Fibroblast of skin of right quadriceps (primary cell): ENCODE measurements around the gene STX7.

Experiments
- DNase-seq: peaks from one replicate; pipeline ENCODE4 v3.0.0-alpha.2; 2013

STX7 gene

DNA sequence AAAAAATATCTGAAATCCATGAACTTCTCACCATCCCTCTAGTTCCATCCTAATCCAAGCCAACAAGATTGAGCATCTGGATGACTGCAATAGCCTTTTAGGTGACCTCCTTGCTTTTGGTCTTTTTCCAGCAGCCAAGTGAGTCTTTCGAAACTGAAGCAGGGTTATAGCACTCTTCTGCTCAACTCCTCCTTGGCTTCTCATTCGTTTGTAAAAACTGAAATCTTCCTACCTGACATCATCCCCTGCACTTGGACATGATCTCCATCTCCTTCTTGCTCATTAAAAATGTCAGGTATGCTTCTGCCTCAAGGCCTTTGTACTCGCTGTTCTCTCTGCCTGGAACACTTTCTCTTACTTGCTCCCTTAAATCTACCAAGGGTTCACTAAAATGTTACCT is 46.0 kb downstream of the STX7 start:
- DNase-seq, result peak; percentile 52

DNA sequence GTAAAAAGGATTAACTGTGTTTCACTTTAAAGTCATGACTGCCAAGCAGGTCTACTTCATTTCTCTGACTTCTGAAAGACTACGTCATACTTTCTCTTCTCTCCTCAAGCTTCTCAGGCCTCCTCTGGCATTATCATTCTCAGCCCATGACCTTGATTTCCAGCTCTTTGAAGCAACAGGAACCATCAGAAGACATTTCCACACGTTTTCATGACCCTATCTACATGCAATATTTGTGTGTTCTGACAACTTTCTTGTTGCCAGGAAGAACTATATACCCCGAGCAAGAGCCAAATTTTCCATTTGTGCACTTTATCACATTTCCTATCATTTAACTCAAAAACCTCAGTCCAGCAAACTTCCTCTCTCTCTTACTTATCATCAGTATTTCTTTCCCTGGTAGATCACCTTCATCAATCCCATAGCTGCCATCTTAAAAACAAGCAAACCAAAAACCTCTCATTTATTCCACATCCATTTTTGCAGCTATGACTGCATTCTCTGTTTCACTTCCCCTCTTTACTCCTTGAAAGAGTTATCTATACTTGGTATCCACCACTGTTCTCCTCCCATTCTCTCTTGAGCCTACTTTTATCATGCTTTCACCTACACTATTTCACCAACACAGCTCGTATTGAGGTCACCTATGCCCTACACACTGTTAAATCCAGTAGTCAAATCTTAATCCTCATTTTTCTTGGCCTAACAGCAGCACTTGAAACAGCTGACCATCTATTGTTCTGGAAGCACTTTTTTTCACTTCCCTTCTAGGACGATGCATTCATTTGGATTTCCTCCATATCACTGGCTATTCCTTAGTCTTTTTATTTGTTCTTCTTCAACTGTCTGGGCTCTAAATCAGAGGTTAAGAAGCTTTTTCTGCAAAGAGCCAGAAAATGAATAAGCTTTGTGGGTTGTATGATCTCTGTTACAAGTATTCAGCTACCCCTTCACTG is 47.1 kb downstream of the STX7 start:
- no peak for DNase-seq

DNA sequence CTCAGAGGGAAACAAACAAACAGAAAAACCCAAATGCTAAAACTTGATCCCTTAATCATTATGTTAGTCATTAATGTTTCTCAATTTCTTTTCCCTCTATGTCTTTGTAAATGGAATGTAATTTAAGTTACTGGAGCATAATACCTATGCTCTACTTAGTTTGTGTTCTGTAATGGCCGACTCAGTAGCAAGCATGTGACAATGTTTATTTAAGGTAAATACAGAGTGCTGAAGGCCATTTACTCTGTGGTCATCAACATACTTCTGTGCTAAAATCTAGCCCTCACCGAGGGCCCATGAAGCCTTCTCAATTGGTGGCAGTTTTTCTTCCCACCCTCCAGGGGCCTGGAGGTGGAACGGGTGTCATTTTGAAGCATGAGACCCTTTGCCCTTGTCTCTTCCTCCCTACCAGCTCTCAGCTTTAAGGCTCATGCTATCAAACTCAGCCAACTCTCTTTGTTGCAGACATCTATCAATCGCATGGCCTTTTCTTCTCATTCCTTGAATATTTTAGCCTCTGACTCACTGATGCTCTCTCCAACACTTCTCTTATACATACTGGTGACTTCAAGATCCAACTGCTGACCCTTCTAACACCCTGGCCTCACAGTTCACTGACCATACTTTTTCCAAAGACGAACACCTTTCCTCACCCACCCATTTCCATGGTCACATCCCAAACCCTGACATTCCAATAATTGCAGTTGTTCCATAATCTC is 48.2 kb downstream of the STX7 start:
- DNase-seq, result peak; percentile 18

DNA sequence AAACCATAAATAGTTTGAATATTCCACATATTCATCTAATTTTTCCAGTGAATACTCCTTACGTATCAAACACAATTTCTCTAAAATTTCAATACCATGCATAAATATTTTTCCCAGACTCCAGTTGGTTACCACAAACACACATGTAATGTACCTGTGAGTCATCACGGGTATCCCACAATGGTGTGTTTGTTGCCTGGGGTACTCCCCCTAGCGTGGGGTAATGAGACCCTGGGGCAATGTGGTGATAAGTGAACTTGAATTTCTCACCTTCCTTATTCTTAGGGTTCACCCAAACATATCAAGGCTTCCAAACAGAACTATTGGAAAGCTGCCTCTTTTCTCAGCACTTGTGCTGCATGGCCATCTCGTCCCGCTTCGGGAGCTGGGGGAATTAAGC is 51.0 kb downstream of the STX7 start:
- DNase-seq, result no peak

DNA sequence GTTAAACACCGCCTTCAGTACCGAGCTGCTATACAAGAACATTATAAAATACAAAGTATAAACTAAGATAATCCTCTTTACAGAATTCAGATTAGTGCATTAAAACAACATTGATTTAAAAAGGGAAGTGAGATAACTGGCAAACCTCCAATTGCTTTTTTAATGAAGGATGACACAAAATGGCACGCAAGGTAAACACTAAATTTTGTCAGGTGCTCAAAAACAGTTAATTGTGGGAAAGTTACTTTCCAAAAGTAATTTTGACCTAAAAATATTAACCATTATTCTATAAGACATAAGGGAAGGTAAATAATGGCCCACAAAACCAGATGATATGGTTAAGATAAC is 53.3 kb downstream of the STX7 start:
- DNase-seq, result no peak

DNA sequence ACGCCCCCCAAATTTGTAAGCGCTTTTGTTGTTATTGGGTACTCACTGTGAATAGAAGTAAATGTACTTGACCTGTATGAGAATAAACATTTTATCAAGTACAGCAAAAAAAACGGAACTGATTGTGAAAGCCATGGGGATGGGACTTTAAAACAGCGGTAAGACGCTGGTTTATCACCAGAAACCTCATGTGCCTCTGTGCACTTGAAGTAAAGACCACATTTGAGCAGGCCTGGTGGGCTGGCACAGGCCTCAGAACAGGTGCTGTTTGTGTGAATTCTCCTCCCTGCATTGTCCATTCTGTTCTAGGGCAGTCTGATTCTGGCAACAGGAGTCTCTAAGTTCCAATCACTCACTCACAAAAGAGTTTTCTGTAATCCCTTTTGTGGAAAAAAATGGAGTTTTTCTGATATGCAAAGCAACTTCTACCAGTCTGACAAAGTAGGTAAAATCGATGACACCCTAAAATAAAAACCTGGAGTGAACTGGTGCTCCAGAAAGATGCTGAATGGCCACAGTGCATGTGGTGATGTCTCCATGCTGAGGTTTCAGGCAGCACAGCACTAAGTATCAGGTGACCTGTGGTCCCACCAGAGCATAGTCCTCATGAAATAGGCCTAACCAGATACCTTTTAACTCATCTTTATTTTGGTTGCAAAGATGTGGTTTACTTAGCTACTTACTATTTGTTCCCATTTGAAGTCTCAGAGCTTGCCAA is 53.9 kb downstream of the STX7 start:
- no peak for DNase-seq

DNA sequence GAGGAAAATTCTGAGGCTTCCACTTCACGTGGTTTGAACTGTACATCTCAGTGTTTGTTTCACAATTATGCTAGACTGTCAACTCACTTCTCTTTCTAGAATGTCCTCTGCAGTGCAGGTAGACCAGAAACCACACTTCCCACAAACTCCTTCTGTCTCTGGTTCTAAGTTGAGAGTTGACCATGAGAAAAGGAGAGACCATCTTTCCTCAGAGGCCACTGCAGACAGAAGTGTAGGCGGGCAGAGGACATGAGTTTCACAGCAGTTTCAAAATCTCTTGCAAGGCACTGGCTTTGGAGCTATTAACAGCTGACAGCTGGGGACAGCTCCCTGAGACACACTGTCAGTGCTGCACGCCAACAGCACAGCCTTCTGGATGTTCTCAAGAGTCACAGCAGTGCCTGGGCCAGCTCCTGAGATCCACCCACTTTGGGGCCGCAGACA is 56.2 kb downstream of the STX7 start:
- no peak for DNase-seq

DNA sequence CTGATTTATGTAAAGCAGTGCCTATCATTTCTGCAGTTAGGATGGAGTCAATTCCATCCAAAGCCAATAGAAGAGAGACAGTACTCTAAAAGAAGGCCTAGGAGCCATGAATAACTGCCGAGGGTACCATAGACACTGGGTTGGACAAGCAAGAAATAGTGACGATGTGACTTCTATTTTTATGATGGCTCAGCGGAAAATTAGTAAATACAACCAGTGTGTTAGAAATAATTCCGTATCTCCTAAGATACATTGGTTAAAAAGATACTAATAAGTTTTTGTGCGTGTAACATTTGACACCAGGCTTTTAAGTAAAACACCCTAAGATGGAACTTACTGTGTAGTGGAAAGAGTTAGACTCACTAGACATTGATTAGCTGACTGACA is 66.1 kb downstream of the STX7 start:
- no peak for DNase-seq

DNA sequence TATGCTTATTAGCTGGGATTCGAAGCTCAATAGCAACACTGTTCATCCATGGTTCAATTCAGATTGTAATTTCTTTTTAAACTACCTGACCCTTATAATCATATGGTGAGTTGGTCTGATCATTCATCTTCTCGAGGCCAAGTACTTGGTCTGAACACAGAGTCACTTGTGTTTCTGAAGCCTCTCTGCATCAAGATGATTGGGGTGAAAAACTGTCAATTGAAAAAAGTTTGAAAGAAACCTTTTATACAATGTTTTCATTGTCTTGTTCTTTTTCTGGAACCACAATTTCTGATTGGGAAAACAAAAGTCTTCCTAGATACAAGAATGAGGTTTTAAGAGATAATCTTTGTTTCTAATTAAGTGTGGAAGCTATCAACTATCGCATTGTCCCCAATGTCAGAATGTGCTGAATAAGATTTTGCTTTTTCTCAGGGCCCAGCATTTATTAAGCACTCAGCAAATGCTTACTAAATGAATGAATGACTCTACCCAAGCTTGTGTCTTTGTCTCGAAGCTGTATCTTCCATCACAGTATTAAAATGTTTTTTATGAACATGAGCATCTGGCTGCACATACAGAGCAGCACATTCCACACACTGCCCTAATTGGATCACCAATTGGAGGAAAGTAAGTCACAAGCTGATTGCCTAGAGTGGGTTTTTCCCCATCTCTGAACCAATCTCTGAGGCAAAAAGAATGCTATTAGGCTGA is 66.6 kb downstream of the STX7 start:
- no peak for DNase-seq

DNA sequence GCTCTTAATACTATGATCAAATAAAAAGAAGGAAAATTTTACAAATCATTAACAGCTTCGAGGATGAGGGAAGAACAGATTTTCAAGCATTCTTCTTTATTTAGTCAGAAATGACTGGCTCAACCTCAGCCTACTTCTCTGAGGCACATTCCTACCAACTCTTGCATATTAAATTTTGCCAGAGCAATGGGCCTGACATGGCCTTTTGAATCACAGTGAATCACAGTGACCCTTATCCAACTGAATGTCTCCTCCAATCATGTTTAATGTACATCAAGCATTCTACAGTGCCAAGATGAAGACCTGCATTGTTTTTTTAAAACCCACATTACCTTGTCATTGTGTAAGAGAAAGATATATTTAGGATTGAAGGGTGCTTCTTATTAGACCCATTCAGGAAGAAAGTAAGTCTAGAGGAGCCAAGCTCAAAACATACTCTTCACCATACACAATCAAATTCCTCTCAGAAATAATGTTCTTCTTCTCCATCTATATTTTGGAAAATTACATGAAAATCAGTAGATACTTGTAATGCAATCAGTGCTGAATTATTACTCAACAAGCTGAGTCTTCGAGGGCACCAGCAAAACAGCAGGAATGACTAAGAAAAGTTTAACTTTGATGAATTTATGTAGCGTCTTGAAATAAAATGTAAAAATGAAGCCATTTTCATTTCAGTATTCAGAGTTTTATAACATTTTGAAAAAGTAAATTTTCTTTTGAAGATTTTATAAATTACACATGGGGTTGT is 67.5 kb downstream of the STX7 start:
- DNase-seq, result peak; percentile 93

DNA sequence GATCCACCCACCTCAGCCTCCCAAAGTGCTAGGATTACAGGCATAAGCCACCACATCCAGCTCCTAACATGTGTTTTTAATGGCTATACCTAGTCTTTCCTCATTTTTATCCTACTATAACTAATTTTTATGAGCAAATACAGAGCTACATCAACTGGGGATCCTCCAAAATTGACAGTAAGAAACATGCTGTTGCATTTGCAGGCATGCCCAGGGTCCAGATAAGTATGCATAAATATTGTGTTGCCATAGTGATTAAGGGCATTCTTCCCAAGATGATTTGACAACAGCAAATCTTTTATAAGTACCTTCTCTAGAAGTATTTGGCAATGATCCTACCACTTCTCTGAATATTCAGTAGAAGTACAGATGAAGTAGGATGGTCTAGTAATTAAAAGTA is 69.7 kb downstream of the STX7 start:
- peak; percentile 71 for DNase-seq

DNA sequence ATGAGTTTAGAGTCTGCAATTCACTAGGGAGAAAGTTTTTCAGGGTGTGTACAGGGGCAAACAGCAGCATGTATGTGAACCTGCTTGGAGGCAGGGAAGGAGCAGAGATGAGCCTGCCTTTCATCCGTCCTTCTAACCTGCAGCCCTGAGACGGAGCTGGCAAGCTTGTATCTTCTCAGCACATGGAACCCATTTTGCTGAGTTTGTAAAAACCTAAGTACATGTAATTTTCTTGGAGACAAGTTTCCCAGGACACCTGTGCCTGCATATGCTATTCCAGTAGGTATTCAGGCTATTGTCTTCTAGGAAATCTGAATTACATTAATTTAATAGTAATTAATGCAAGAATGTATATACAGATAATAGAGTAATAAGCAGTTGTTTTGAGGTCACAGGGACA is 82.8 kb downstream of the STX7 start:
- DNase-seq, result no peak

DNA sequence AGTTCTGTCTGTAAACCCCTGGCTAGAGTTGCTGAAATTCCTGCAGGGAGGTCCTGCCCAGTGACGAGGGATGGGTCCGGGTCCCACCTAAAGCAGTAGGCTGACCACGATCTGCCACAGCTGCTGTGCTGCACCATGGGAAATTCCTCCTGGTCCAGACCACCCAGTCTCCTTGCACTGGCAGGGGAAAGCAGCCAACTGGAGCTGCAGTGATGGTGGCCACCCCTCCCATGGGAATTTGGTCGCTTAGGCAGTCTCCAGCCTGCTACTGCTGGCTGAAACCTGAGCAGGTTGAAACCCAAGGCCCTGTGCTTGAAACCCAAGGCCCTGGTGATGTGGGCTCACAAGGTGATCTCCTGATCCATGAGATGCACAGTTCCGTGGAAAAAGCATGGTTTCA is 87.7 kb downstream of the STX7 start:
- DNase-seq, result no peak

DNA sequence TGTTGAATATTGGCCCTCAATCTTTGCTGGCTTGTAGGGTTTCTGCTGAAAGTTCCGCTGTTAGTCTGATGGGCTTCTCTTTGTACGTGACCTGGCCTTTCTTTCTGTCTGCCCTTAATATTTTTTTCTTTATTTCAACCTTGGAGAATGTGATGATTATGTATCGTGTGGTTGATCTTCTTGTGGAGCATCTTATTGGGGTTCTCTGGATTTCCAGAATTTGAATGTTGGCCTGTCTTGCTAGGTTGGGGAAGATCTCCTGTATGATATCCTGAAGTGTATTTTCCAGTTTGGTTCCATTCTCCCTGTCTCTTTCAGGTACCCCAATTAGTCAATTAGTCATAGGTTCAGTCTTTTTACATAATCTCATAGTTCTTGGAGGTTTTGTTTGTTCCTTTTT is 89.1 kb downstream of the STX7 start:
- no peak for DNase-seq

DNA sequence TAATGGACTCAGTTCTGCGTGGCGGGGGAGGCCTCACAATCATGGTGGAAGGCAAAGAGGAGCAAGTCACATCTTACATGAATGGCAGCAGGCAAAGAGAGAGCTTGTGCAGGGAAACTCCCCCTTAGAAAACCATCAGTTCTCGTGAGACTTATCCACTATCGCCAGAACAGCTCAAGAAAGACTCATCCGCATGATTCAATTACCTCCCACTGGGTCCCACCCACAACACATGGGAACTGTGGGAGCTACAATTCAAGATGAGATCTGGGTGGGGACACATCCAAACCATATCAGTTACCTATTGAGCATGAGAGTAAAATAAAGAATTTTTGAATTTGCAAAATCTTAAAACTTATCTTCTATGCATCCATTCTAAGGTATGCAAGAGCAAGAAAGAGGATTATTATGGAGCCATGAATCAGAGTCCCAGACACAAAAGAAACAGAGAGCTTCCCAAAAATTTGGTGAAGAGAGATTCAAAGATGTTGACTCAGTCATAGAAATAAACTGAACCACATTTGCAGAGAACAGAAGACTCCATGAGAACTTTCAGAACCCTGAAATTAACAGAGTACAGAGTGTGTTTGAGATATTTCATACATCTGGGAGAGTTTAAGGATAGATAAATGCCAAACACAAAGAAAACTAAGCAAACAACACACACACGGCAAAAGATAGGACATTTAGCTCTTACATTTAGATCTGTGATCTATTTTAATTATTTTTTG is 94.5 kb downstream of the STX7 start:
- no peak for DNase-seq

DNA sequence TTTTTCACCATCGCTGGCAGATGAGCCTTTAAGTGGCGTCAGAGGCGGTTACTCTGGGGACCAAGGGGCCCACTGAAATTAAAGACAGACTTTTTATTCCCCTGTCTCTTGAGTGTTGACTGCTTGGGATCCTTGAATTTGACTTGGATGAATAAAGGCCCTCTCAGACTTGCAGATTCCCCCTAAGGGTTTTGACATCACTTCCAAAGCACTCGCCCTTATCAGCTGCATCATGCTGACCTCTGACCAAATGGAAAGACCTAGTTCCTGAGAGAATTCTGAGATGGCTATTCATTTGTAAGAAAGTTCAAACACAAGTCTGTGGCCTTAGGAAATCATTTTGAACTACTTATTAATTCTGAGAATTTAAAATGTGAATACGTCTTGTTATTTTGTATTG is 98.2 kb downstream of the STX7 start:
- DNase-seq, result no peak

DNA sequence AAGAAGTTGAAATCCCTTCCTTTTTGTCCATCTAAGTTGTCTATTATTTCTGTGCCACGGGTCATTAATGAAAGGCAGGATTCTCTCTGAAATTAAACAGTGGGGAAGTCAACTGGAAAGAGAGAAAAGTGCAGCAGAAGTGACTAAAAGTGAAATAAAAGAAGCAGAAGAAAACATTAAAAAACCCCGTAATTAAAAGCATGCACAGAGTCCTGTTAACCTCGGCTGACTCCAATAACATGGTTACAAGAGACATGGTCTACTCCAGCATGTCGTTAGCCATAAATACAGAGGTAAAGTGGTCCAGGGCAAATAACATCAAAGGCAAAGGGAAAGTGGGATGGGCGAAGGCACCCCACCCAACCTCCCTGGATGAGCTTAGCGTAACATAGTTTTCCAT is 98.6 kb downstream of the STX7 start:
- DNase-seq, result no peak

DNA sequence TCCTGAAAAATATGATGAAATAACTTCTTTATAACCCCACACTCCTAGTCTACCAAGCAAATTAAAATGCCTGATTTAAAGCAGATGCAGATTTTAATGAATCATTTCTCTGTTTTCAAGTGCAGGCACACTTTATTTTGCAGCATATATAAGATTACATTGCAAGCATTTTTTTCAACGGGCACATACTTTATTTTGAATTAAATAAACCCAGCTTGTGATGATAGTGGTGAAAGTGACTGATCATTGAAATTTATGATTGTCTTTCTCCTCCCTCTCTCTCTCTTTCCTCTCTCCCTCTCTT is 99.5 kb downstream of the STX7 start:
- peak; percentile 68 for DNase-seq

DNA sequence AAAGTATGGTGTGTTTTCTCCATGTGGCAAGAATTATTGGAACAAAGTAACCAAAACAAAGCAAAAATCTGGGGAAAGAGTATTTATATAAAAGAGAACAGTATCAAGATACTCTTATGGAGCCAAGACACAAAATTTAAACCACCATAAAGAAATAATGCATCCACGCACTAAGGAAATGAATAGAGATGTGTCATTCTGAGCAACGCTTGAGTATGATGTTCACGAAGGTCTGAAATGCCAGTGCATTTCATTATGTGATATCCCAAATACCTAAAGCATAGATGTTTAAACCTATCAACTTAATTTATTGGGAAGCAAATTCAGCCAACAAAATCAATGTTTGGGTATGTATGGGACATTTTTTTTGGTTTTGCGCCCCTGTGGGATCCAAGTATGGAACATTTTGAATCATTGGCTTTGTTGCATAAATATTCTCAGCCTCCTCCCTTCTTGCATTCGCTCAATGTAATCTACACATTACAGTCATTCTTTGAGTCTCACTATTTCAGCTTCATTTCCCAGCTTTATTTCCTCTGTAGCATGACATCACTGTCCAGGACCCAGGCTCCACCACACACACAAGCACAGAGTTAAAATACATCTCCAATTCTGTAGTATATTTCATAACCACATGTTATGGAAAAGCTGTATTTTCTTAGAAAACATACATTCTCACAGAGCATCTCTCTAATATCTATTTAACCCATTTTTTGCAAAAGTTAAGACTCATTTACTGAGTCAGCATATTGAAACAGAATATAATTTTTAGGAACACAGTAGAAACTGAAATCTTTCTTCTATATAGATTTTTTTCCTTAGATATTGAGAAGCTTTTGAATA is 100.0 kb downstream of the STX7 start:
- DNase-seq, result peak; percentile 73

DNA sequence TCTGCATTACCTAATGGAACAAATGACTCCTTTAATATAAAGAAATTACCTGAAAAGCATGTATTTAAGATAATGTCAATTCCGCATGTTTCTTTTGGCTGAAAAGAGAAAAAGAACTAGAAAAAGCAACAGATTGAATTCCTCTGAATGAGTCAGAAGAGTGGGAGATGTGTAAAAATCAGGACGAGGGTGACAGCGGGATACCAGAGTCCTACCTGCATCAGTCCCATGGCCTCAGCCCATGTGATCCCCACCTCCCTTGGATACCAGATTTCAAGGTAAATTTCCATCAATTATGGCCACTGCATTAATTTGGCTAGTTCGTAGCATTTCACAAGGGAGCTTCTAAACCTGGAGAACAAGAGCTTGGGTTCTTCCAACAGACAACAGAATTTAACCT is 101.6 kb downstream of the STX7 start:
- DNase-seq, result no peak

DNA sequence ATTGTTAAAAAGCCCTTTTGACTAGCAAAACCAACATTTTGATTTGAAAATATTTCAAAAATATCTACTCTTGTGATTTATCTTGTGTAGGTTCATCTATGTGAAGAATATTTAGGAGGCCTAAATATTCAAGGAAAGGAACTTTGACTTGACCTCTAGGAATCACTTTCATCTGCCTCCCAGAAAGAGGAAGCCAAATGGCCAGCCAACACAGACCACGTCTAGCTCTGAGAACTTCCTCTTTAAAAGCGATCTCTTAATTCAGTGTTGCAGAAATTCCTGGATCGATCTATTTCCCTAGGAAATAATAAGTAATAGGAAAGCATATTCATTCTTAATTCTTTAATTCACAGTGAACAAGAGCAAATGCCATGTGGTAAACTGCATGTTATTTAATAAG is 102.1 kb downstream of the STX7 start:
- DNase-seq, result no peak
